ENCODE measurements around the gene TSBP1.

The TSBP1 gene

GRCh38 chr6:32406857-32407256, 35.2 kb upstream of the TSBP1 start, which contains the start of gene BTNL2:
TSS of gene BTNL2 (minus strand) at chr6:32407181. CDS start at chr6:32407123, 58 bp downstream.
- DNase-seq (ENCODE audit: low read depth in 2 of 2), result no peak
- TF ChIP-seq CTCF (IDR thresholded peaks at IDR 0.05; ENCODE audit: low read depth, low read length), result no peak
- no peak within 1 kb of the TSS for H3K4me3 ChIP-seq (replicated peaks in 1 of 2; ENCODE audit: low read depth in 2 of 2, low read length in 2 of 2)

GRCh38 chr6:32406197-32406596, 34.5 kb upstream of the TSBP1 start:
- no peak for TF ChIP-seq CTCF (IDR thresholded peaks at IDR 0.05; ENCODE audit: low read depth, low read length)
- DNase-seq (ENCODE audit: low read depth in 2 of 2), result no peak
- no peak overlapping the region for H3K4me3 ChIP-seq (replicated peaks in 1 of 2; ENCODE audit: low read depth in 2 of 2, low read length in 2 of 2)

- DNase-seq (ENCODE audit: low read depth in 2 of 2), result no peak
- H3K4me3 ChIP-seq (replicated peaks in 1 of 2; ENCODE audit: low read depth in 2 of 2, low read length in 2 of 2), result no peak overlapping the region
- no peak for TF ChIP-seq CTCF (IDR thresholded peaks at IDR 0.05; ENCODE audit: low read depth, low read length)
These were observed 34.0 kb upstream of the TSBP1 start for GRCh38 chr6:32405656-32406055.

GRCh38 chr6:32402812-32403211, 31.1 kb upstream of the TSBP1 start:
- H3K4me3 ChIP-seq (replicated peaks in 1 of 2; ENCODE audit: low read depth in 2 of 2, low read length in 2 of 2), result no peak overlapping the region
- TF ChIP-seq CTCF (IDR thresholded peaks at IDR 0.05; ENCODE audit: low read depth, low read length), result no peak
- no peak for DNase-seq (ENCODE audit: low read depth in 2 of 2)

- TF ChIP-seq CTCF (IDR thresholded peaks at IDR 0.05; ENCODE audit: low read depth, low read length), result no peak
- DNase-seq (ENCODE audit: low read depth in 2 of 2), result no peak
- H3K4me3 ChIP-seq (replicated peaks in 1 of 2; ENCODE audit: low read depth in 2 of 2, low read length in 2 of 2), result no peak overlapping the region
These were observed 29.7 kb upstream of the TSBP1 start for GRCh38 chr6:32401284-32401963.

- H3K4me3 ChIP-seq (replicated peaks in 1 of 2; ENCODE audit: low read depth in 2 of 2, low read length in 2 of 2), result no peak overlapping the region
- TF ChIP-seq CTCF (IDR thresholded peaks at IDR 0.05; ENCODE audit: low read depth, low read length), result no peak
- DNase-seq (ENCODE audit: low read depth in 2 of 2), result peak in 1 of 2 donors; percentile 6
These were observed 25.7 kb upstream of the TSBP1 start for GRCh38 chr6:32397252-32397920.

Measured in cardiac fibroblast (primary cell).